ENCODE measurements around the gene SLC39A8. TPM values are rescaled to one million over a fixed set of nuclear protein-coding genes. Genes with fewer than 3 reads are reported as not detected.
A peak's percentile ranks its signal among the peaks of the same experiment; 100 is the strongest.

Gene SLC39A8
- total RNA-seq, 1 donor from 2014 or later, result 6.9 TPM

- H3K4me1 Mint-ChIP-seq, result peaks cover 12% of the 10 kb centered on the region
- no peaks in the 10 kb centered on the region for H3K36me3 Mint-ChIP-seq
- Histone ChIP-seq H3K27me3 (peaks cover 51% of the 10 kb centered on the region), H4K20me1 (ENCODE audit: low read depth) (no peaks in the 10 kb centered on the region), H3K9ac (no peak overlapping the region), H3K79me2 (ENCODE audit: low read depth) (no peaks in the 10 kb centered on the region), H3K9me3 (ENCODE audit: low read depth) (no peaks in the 10 kb centered on the region), H3F3A (ENCODE audit: low read depth) (peaks cover 27% of the 10 kb centered on the region), H3K4me3 (peak overlapping the region; percentile 56), H3K4me2 (peak overlapping the region; percentile 84), H2AFZ (replicated peaks) (peak overlapping the region; percentile 93), H3K27ac (no peak overlapping the region), H3K36me3 (no peaks in the 10 kb centered on the region), H3K4me1 (peaks cover 16% of the 10 kb centered on the region)
- H3K27ac Mint-ChIP-seq, result no peak overlapping the region
- peak overlapping the region; percentile 88 for H3K4me3 Mint-ChIP-seq
- H3K9me3 Mint-ChIP-seq, result no peaks in the 10 kb centered on the region
- TF ChIP-seq EZH2 (IDR thresholded peaks at IDR 0.05), result peak; percentile 29
- no peak for TF ChIP-seq CTCF (IDR thresholded peaks at IDR 0.05)
- H3K27me3 Mint-ChIP-seq (ENCODE audit: insufficient read depth, low read depth), result peaks cover 2% of the 10 kb centered on the region
- DNase-seq (ENCODE audit: low spot score), result peak; percentile 79
Measured at GRCh38 chr4:102344520-102344953, 745 bp downstream of the SLC39A8 start.

- Histone ChIP-seq H3K27me3 (peaks cover 51% of the 10 kb centered on the region), H4K20me1 (ENCODE audit: low read depth) (no peaks in the 10 kb centered on the region), H3K9me3 (ENCODE audit: low read depth) (no peaks in the 10 kb centered on the region), H3F3A (ENCODE audit: low read depth) (peaks cover 27% of the 10 kb centered on the region), H3K4me2 (peak overlapping the region; percentile 84), H3K27ac (no peak overlapping the region), H3K36me3 (no peaks in the 10 kb centered on the region), H2AFZ (replicated peaks) (peak overlapping the region; percentile 93), H3K9ac (no peak overlapping the region), H3K79me2 (ENCODE audit: low read depth) (no peaks in the 10 kb centered on the region), H3K4me1 (peaks cover 16% of the 10 kb centered on the region), H3K4me3 (peak overlapping the region; percentile 56)
- peak overlapping the region; percentile 88 for H3K4me3 Mint-ChIP-seq
- no peaks in the 10 kb centered on the region for H3K9me3 Mint-ChIP-seq
- no peak for TF ChIP-seq EZH2 (IDR thresholded peaks at IDR 0.05)
- peaks cover 2% of the 10 kb centered on the region for H3K27me3 Mint-ChIP-seq (ENCODE audit: insufficient read depth, low read depth)
- H3K36me3 Mint-ChIP-seq, result no peaks in the 10 kb centered on the region
- peaks cover 12% of the 10 kb centered on the region for H3K4me1 Mint-ChIP-seq
- peak; percentile 56 for DNase-seq (ENCODE audit: low spot score)
- no peak overlapping the region for H3K27ac Mint-ChIP-seq
Measured at GRCh38 chr4:102343964-102344519, 1.2 kb downstream of the SLC39A8 start.

- DNase-seq (ENCODE audit: low spot score), result no peak
- peaks cover 12% of the 10 kb centered on the region for H3K4me1 Mint-ChIP-seq
- H3K9me3 Mint-ChIP-seq, result no peaks in the 10 kb centered on the region
- Histone ChIP-seq H4K20me1 (ENCODE audit: low read depth) (no peaks in the 10 kb centered on the region), H3K27me3 (peaks cover 50% of the 10 kb centered on the region), H3F3A (ENCODE audit: low read depth) (peaks cover 27% of the 10 kb centered on the region), H3K79me2 (ENCODE audit: low read depth) (no peaks in the 10 kb centered on the region), H3K9ac (no peak overlapping the region), H3K4me3 (no peak overlapping the region), H3K27ac (no peak overlapping the region), H2AFZ (replicated peaks) (no peak overlapping the region), H3K4me2 (no peak overlapping the region), H3K4me1 (peaks cover 16% of the 10 kb centered on the region), H3K36me3 (no peaks in the 10 kb centered on the region), H3K9me3 (ENCODE audit: low read depth) (no peaks in the 10 kb centered on the region)
- H3K36me3 Mint-ChIP-seq, result no peaks in the 10 kb centered on the region
- H3K27me3 Mint-ChIP-seq (ENCODE audit: insufficient read depth, low read depth), result peaks cover 2% of the 10 kb centered on the region
- H3K27ac Mint-ChIP-seq, result no peak overlapping the region
- TF ChIP-seq EZH2phosphoT487 (IDR thresholded peaks at IDR 0.05) (no peak), CTCF (IDR thresholded peaks at IDR 0.05) (no peak)
- no peak overlapping the region for H3K4me3 Mint-ChIP-seq
Measured at GRCh38 chr4:102342404-102343074, 2.7 kb downstream of the SLC39A8 start.

DNA sequence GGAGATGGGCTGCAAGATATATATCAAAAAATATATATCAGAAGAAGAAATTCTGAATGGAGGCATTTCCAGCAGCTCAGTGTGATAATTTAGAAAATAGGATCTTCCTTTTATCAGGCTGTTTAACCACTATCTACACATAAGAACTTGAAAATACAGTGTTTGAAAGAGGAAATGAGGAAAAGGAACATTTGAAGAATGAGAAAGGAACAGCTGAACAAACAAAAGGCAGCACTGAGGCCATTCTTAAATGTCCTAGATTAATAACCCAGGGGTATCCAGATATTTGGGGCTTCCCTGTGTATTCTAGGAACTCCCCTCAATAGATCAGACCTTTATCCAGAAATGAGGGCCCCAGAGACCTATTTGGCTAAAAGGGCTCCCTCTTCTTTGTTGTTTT is 4.1 kb downstream of the SLC39A8 start:
- Histone ChIP-seq H3K4me1 (peaks cover 16% of the 10 kb centered on the region), H3K9ac (no peak overlapping the region), H3K4me3 (no peak overlapping the region), H2AFZ (replicated peaks) (no peak overlapping the region), H3K36me3 (no peaks in the 10 kb centered on the region), H3K9me3 (ENCODE audit: low read depth) (no peaks in the 10 kb centered on the region), H3F3A (ENCODE audit: low read depth) (peaks cover 27% of the 10 kb centered on the region), H3K27me3 (peaks cover 37% of the 10 kb centered on the region), H3K4me2 (no peak overlapping the region), H3K27ac (no peak overlapping the region), H4K20me1 (ENCODE audit: low read depth) (no peaks in the 10 kb centered on the region), H3K79me2 (ENCODE audit: low read depth) (no peaks in the 10 kb centered on the region)
- Mint-ChIP-seq H3K36me3 (peaks cover 2% of the 10 kb centered on the region), H3K9me3 (no peaks in the 10 kb centered on the region), H3K27ac (no peak overlapping the region), H3K4me3 (no peak overlapping the region), H3K27me3 (ENCODE audit: insufficient read depth, low read depth) (peaks cover 2% of the 10 kb centered on the region), H3K4me1 (peaks cover 12% of the 10 kb centered on the region)
- no peak for TF ChIP-seq CTCF (IDR thresholded peaks at IDR 0.05)
- no peak for TF ChIP-seq EZH2phosphoT487 (IDR thresholded peaks at IDR 0.05)
- no peak for TF ChIP-seq EZH2 (IDR thresholded peaks at IDR 0.05)
- no peak for DNase-seq (ENCODE audit: low spot score)

All from neural progenitor cell (in vitro differentiated cells).